ENCODE measurements around the gene MRPL54.
A peak's percentile ranks its signal among the peaks of the same experiment; 100 is the strongest.

MRPL54 gene

DNA sequence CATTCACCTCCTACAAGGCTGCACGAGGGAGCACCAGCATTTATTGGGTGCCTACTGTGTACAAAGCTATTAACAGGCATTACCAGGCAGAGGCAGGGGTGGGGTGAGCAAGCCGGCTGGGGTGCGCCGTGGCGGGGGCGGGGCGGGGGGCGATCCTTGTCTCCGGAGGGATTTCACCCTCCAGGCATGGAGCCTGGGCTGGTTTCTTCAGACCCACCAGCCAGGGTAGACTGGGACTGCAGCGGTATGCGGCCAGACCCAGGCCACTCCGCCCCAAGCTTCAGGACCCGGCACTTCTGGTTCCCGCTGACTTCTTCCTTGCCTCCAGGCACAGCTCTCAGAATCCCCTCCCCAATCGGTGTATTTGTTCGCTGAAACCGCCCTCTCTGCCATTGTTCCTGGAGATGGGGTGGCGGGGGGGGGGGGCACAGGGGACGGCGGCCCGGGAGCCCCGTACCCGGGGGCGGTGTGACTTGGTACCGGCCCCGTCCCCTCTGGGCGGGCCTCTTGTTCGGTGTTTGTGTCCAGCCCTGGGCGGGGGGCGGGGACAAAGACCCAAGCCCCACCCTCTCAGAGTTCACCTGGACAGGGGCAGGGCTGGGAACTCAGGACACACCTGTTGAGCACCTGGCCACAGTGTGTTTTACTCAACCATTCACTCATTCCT, 39.9 kb upstream of the MRPL54 start:
- Histone ChIP-seq H3K79me2 (ENCODE audit: insufficient read depth, low read length) (no peaks in the 10 kb centered on the region), H3K36me3 (ENCODE audit: insufficient read depth, low read length) (no peaks in the 10 kb centered on the region), H3K9me3 (ENCODE audit: insufficient read depth, low read depth, low read length) (no peaks in the 10 kb centered on the region), H3K27me3 (ENCODE audit: insufficient read depth, low read length, poor library complexity, severe bottlenecking) (no peaks in the 10 kb centered on the region), H3K4me2 (ENCODE audit: low read depth, low read length, poor library complexity, severe bottlenecking) (peak overlapping the region; percentile 82), H3F3A (ENCODE audit: low read depth) (no peaks in the 10 kb centered on the region), H3K4me3 (ENCODE audit: low read length, poor library complexity, severe bottlenecking) (peak overlapping the region; percentile 75), H3K9ac (ENCODE audit: low read depth, low read length, poor library complexity, severe bottlenecking) (peak overlapping the region; percentile 56), H4K20me1 (ENCODE audit: insufficient read depth, low read length, poor library complexity, severe bottlenecking) (no peaks in the 10 kb centered on the region), H3K4me1 (ENCODE audit: insufficient read depth, low read length, poor library complexity, severe bottlenecking) (peaks cover 9% of the 10 kb centered on the region), H2AFZ (ENCODE audit: low read length) (no peak overlapping the region), H3K9me2 (replicated peaks; ENCODE audit: low read depth, low read length) (no peaks in the 10 kb centered on the region)
- no peak for TF ChIP-seq EZH2phosphoT487 (IDR thresholded peaks at IDR 0.05; ENCODE audit: borderline replicate concordance)
- TF ChIP-seq, protein P1, sequence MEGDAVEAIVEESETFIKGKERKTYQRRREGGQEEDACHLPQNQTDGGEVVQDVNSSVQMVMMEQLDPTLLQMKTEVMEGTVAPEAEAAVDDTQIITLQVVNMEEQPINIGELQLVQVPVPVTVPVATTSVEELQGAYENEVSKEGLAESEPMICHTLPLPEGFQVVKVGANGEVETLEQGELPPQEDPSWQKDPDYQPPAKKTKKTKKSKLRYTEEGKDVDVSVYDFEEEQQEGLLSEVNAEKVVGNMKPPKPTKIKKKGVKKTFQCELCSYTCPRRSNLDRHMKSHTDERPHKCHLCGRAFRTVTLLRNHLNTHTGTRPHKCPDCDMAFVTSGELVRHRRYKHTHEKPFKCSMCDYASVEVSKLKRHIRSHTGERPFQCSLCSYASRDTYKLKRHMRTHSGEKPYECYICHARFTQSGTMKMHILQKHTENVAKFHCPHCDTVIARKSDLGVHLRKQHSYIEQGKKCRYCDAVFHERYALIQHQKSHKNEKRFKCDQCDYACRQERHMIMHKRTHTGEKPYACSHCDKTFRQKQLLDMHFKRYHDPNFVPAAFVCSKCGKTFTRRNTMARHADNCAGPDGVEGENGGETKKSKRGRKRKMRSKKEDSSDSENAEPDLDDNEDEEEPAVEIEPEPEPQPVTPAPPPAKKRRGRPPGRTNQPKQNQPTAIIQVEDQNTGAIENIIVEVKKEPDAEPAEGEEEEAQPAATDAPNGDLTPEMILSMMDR (conservative IDR thresholded peaks at IDR 0.05; ENCODE audit: low read length): no peak

DNA sequence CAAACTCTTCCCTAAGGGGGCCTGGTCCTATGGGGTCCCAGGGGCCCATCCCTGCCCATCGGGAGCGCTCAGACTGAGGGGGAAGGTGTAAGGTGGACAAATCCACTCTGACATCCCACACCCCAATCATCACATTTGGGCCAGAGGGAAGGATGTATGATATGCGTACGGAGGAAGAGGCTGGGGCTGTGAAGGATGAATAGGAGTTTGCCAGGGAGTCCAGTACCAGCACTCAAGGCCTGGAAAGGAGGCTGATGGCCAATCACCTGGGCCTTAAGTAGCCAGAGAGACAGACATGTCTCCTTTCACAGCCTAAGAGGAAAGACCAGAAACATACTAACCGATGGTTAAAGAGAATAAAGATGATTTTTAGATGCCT, 39.4 kb upstream of the MRPL54 start:
- H3K9ac ChIP-seq (ENCODE audit: low read depth, low read length, poor library complexity, severe bottlenecking): no peak overlapping the region
- H3K36me3 ChIP-seq (ENCODE audit: insufficient read depth, low read length): no peaks in the 10 kb centered on the region
- no peaks in the 10 kb centered on the region for H3K9me3 ChIP-seq (ENCODE audit: insufficient read depth, low read depth, low read length)
- H3K4me2 ChIP-seq (ENCODE audit: low read depth, low read length, poor library complexity, severe bottlenecking): no peak overlapping the region
- TF ChIP-seq, protein P1 (conservative IDR thresholded peaks at IDR 0.05; ENCODE audit: low read length): no peak
- no peak for TF ChIP-seq EZH2phosphoT487 (IDR thresholded peaks at IDR 0.05; ENCODE audit: borderline replicate concordance)
- no peak overlapping the region for H2AFZ ChIP-seq (ENCODE audit: low read length)
- H3K27me3 ChIP-seq (ENCODE audit: insufficient read depth, low read length, poor library complexity, severe bottlenecking): no peaks in the 10 kb centered on the region
- H3K79me2 ChIP-seq (ENCODE audit: insufficient read depth, low read length): no peaks in the 10 kb centered on the region
- H3K4me1 ChIP-seq (ENCODE audit: insufficient read depth, low read length, poor library complexity, severe bottlenecking): peaks cover 9% of the 10 kb centered on the region
- no peaks in the 10 kb centered on the region for H3K9me2 ChIP-seq (replicated peaks; ENCODE audit: low read depth, low read length)
- H4K20me1 ChIP-seq (ENCODE audit: insufficient read depth, low read length, poor library complexity, severe bottlenecking): no peaks in the 10 kb centered on the region
- no peaks in the 10 kb centered on the region for H3F3A ChIP-seq (ENCODE audit: low read depth)
- no peak overlapping the region for H3K4me3 ChIP-seq (ENCODE audit: low read length, poor library complexity, severe bottlenecking)

DNA sequence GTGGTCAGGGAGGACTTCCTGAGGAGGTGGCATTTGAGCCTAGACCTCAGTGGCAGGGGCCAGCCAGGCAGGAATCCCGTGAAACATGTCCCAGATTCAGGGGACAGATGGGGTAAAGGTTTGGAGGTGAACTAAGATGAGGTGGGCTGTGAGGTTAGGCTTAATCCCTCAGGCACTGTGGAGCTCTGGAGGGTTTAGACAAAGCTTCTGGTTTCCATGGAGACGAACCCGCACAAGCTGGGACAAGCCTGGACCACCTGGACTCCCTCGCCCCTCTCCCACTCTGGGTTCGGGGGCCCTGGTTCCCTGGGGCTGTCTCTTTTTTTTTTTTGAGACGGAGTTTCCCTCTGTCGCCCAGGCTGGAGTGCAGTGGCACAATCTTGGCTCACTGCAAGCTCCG, 38.6 kb upstream of the MRPL54 start:
- Histone ChIP-seq H3K4me3 (ENCODE audit: low read length, poor library complexity, severe bottlenecking) (no peak overlapping the region), H4K20me1 (ENCODE audit: insufficient read depth, low read length, poor library complexity, severe bottlenecking) (no peaks in the 10 kb centered on the region), H3K9ac (ENCODE audit: low read depth, low read length, poor library complexity, severe bottlenecking) (no peak overlapping the region), H3K9me3 (ENCODE audit: insufficient read depth, low read depth, low read length) (no peaks in the 10 kb centered on the region), H2AFZ (ENCODE audit: low read length) (no peak overlapping the region), H3K4me1 (ENCODE audit: insufficient read depth, low read length, poor library complexity, severe bottlenecking) (peaks cover 9% of the 10 kb centered on the region), H3F3A (ENCODE audit: low read depth) (no peaks in the 10 kb centered on the region), H3K4me2 (ENCODE audit: low read depth, low read length, poor library complexity, severe bottlenecking) (no peak overlapping the region), H3K27me3 (ENCODE audit: insufficient read depth, low read length, poor library complexity, severe bottlenecking) (no peaks in the 10 kb centered on the region), H3K79me2 (ENCODE audit: insufficient read depth, low read length) (no peaks in the 10 kb centered on the region), H3K36me3 (ENCODE audit: insufficient read depth, low read length) (no peaks in the 10 kb centered on the region), H3K9me2 (replicated peaks; ENCODE audit: low read depth, low read length) (no peaks in the 10 kb centered on the region)
- TF ChIP-seq, protein P1 (conservative IDR thresholded peaks at IDR 0.05; ENCODE audit: low read length): no peak
- no peak for TF ChIP-seq EZH2phosphoT487 (IDR thresholded peaks at IDR 0.05; ENCODE audit: borderline replicate concordance)

Measured in Loucy (cell line).